ENCODE data around the gene ABI2. TPM values are rescaled to one million over a fixed set of nuclear protein-coding genes. Genes with fewer than 3 reads are reported as not detected.

The ABI2 gene
- total RNA-seq, 6 donors from 2014 or later, result 30.3 to 41.6 (median 35.5) TPM

DNA sequence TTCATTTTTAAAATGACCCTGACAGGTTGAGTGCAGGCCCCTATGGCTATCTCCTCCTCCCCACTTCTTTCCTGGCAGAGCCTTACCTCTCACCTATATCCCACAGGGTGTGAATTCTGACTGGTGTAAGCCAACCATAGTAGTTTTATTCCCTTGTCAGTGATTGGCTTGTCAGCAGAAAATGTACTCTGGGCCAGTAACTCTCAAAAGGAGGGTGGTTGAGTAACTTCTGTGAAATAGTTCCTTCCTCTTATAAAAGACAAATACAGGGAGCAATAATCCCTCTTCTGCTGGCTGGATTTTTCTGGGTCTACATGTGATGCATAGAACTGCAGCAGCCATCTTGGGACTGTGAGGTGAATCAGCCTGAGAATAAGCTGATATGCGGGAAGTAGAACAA lies 123.5 kb downstream of the ABI2 start:
- TF ChIP-seq POLR2A (IDR thresholded peaks at IDR 0.05) (no peak), EP300 (IDR thresholded peaks at IDR 0.05) (no peak), POLR2AphosphoS5 (IDR thresholded peaks at IDR 0.05) (no peak)
- TF ChIP-seq, protein P1, sequence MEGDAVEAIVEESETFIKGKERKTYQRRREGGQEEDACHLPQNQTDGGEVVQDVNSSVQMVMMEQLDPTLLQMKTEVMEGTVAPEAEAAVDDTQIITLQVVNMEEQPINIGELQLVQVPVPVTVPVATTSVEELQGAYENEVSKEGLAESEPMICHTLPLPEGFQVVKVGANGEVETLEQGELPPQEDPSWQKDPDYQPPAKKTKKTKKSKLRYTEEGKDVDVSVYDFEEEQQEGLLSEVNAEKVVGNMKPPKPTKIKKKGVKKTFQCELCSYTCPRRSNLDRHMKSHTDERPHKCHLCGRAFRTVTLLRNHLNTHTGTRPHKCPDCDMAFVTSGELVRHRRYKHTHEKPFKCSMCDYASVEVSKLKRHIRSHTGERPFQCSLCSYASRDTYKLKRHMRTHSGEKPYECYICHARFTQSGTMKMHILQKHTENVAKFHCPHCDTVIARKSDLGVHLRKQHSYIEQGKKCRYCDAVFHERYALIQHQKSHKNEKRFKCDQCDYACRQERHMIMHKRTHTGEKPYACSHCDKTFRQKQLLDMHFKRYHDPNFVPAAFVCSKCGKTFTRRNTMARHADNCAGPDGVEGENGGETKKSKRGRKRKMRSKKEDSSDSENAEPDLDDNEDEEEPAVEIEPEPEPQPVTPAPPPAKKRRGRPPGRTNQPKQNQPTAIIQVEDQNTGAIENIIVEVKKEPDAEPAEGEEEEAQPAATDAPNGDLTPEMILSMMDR (IDR thresholded peaks at IDR 0.05), result no peak
- Histone ChIP-seq H3K36me3 (peaks cover 5 to 95% (median 21%) of the 10 kb centered on the region in 4 donors), H3K9me3 (no peaks in the 10 kb centered on the region), H3K27ac (no peak overlapping the region), H3K4me3 (no peak overlapping the region), H3K27me3 (no peaks in the 10 kb centered on the region), H3K4me1 (peaks cover 0 to 13% (median 8%) of the 10 kb centered on the region in 4 donors)
- 93 to 94% methylated on average over 1 of the region's 1 CpG for WGBS, 2 donors
- peak in 1 of 2 donors; percentile 42 for ATAC-seq (ENCODE audit: low FRiP score in 2 of 2)
- DNase-seq, result no peak

DNA sequence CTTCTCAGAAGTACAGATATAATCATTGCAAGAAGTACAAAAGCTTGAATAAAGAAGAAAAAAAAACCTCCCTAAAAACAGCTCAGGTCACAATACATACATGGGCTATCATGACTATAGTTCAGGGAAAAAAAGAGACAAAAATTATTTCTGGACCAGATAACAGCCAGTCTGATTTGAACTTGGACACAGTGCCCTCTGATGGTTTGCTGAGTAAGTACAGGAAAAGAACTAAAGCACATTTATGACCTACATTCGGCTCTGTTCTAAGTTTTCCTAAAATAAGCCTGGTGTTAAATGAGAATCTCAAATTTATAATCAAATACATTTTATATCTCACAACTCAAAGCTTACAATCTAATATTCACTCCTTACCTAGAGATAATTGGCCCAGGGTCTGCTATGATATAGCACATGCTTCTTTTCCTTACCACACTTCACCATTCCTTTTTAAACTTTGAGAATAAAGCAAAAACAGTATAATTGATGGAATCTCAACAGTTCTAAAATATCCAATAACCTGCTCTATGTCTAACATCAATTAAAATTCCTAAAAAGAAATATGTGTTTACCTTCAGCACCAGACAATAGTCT lies 125.8 kb downstream of the ABI2 start:
- peaks cover 0 to 95% (median 28%) of the 10 kb centered on the region in 4 donors for H3K36me3 ChIP-seq
- TF ChIP-seq POLR2AphosphoS5 (IDR thresholded peaks at IDR 0.05), result no peak
- no peak for TF ChIP-seq EP300 (IDR thresholded peaks at IDR 0.05)
- TF ChIP-seq, protein P1 (IDR thresholded peaks at IDR 0.05), result peak; percentile 33 to 61 (median 57)
- TF ChIP-seq POLR2A (IDR thresholded peaks at IDR 0.05), result no peak
- no peak for DNase-seq
- no peaks in the 10 kb centered on the region for H3K27me3 ChIP-seq
- ATAC-seq (ENCODE audit: low FRiP score in 2 of 2), result peak; percentile 65 to 83
- H3K4me3 ChIP-seq, result no peak overlapping the region
- H3K9me3 ChIP-seq, result no peaks in the 10 kb centered on the region
- H3K4me1 ChIP-seq, result peaks cover 0 to 13% (median 8%) of the 10 kb centered on the region in 4 donors
- H3K27ac ChIP-seq, result no peak overlapping the region
- WGBS, 2 donors, result 10 to 11% methylated on average over 1 of the region's 1 CpG

DNA sequence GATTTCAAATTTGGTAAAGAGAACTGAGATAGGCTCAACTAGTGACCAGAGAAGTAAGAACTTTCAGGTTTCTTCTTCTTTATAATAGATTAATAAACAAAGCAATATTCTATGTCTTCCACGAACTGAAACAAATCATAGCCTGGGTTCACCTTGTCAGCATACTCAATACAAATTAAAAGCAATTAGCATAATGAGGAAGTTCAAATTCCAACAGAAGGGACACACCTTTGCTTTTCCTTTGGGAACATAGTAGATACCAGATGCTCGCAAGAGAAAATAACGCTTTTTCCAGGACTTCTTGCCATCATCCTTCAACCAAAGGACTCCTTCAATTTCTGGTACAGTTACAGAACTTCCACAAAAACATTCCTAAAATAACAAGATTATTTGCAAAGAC lies 127.0 kb downstream of the ABI2 start:
- no peak for ATAC-seq (ENCODE audit: low FRiP score in 2 of 2)
- TF ChIP-seq POLR2A (IDR thresholded peaks at IDR 0.05) (no peak), EP300 (IDR thresholded peaks at IDR 0.05) (no peak)
- DNase-seq, result no peak
- H3K36me3 ChIP-seq, result peaks cover 0 to 95% (median 34%) of the 10 kb centered on the region in 4 donors
- no peaks in the 10 kb centered on the region for H3K27me3 ChIP-seq
- H3K27ac ChIP-seq, result no peak overlapping the region
- no peaks in the 10 kb centered on the region for H3K9me3 ChIP-seq
- 82 to 83% methylated on average over 3 of the region's 3 CpGs for WGBS, 2 donors
- H3K4me1 ChIP-seq, result peaks cover 0 to 13% (median 8%) of the 10 kb centered on the region in 4 donors
- H3K4me3 ChIP-seq, result no peak overlapping the region

DNA sequence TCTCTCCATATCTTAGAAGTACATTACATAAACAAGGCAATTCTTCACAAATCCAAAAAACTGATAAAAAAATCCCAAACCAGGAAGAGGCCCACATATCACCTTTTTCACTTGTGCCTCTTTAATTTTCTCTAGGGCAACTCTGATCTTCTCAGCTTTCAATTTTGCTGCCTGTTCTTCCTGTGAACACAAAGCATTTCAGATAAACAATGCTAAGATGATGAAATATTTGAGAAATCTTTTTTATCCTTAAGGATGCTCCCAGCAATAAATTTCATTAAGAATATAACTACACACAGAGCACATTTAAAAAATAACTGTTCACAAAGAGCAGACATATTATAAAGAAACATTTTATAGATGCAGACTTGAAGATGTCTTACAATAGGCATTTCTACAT lies 133.6 kb downstream of the ABI2 start:
- Histone ChIP-seq H3K9me3 (no peaks in the 10 kb centered on the region), H3K27me3 (no peaks in the 10 kb centered on the region), H3K36me3 (peaks cover 0 to 47% (median 28%) of the 10 kb centered on the region in 4 donors), H3K27ac (no peak overlapping the region), H3K4me3 (no peak overlapping the region), H3K4me1 (peaks cover 0 to 3% (median 0%) of the 10 kb centered on the region in 4 donors)
- TF ChIP-seq, protein P1 (IDR thresholded peaks at IDR 0.05), result no peak
- TF ChIP-seq POLR2A (IDR thresholded peaks at IDR 0.05) (no peak), POLR2AphosphoS5 (IDR thresholded peaks at IDR 0.05) (no peak), EP300 (IDR thresholded peaks at IDR 0.05) (no peak)
- DNase-seq, result no peak
- no peak for ATAC-seq (ENCODE audit: low FRiP score in 2 of 2)

DNA sequence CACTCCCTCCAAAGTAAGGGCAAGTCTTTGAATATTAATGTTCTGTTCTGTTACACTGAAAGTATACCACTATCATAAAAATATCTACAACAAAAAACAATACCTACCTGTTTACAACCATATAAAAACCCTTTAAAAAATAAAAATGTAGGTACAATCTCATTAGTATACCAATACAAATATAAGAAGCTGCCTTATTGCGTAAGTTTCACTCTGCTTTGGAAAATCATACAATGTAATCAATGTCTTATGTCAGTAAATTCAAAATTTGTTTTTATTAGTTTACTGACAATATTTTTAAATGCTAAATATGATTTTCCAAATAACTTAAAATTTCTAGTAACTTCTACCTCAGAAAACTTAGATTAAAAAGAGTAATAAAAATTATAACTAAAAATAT lies 134.1 kb downstream of the ABI2 start:
- Histone ChIP-seq H3K9me3 (no peaks in the 10 kb centered on the region), H3K4me3 (no peak overlapping the region), H3K4me1 (peaks cover 0 to 3% (median 0%) of the 10 kb centered on the region in 4 donors), H3K27me3 (no peaks in the 10 kb centered on the region), H3K27ac (no peak overlapping the region), H3K36me3 (peaks cover 0 to 42% (median 26%) of the 10 kb centered on the region in 4 donors)
- DNase-seq, result no peak
- ATAC-seq (ENCODE audit: low FRiP score in 2 of 2), result no peak
- 96 to 100% methylated on average over 1 of the region's 1 CpG for WGBS, 2 donors
- TF ChIP-seq, protein P1 (IDR thresholded peaks at IDR 0.05), result no peak
- TF ChIP-seq POLR2A (IDR thresholded peaks at IDR 0.05) (no peak), EP300 (IDR thresholded peaks at IDR 0.05) (no peak), POLR2AphosphoS5 (IDR thresholded peaks at IDR 0.05) (no peak)

Data from upper lobe of left lung (tissue), 6 donors.